ENCODE results near the gene INSIG1.

The INSIG1 gene

GRCh38 chr7:155297517-155298287 lies at the start of gene INSIG1:
Gene INSIG1 (plus strand): TSS chr7:155297878. CDS start chr7:155298286, 408 bp downstream.
- Histone ChIP-seq H3K4me1 (ENCODE audit: insufficient read depth, low read length) (peaks cover 12% of the 10 kb centered on the region), H3K27me3 (ENCODE audit: insufficient read depth, low read length) (no peaks in the 10 kb centered on the region), H3K9ac (ENCODE audit: low read depth, low read length) (peak within 1 kb of the TSS; percentile 85), H3K9me3 (ENCODE audit: insufficient read depth, low read depth, low read length) (no peaks in the 10 kb centered on the region), H3K27ac (ENCODE audit: low read length) (peak within 1 kb of the TSS; percentile 41), H3K36me3 (ENCODE audit: insufficient read depth, low read depth, low read length) (peaks cover 34% of the 10 kb centered on the region; the same call in 1 of the 2 replicates), H3K4me3 (ENCODE audit: low read length) (peak within 1 kb of the TSS; percentile 88)

GRCh38 chr7:155248366-155248756 lies 49.3 kb upstream of the INSIG1 start:
- Histone ChIP-seq H3K9me3 (ENCODE audit: insufficient read depth, low read depth, low read length) (peaks cover 15% of the 10 kb centered on the region; the same call in 1 of the 2 replicates), H3K27ac (ENCODE audit: low read length) (no peak overlapping the region), H3K36me3 (ENCODE audit: insufficient read depth, low read depth, low read length) (no peaks in the 10 kb centered on the region), H3K9ac (ENCODE audit: low read depth, low read length) (no peak overlapping the region), H3K27me3 (ENCODE audit: insufficient read depth, low read length) (no peaks in the 10 kb centered on the region), H3K4me3 (ENCODE audit: low read length) (no peak overlapping the region), H3K4me1 (ENCODE audit: insufficient read depth, low read length) (no peaks in the 10 kb centered on the region)

GRCh38 chr7:155251831-155252230 lies 45.8 kb upstream of the INSIG1 start:
- H3K27ac ChIP-seq (ENCODE audit: low read length) = no peak overlapping the region
- H3K9me3 ChIP-seq (ENCODE audit: insufficient read depth, low read depth, low read length) = no peaks in the 10 kb centered on the region
- no peak overlapping the region for H3K4me3 ChIP-seq (ENCODE audit: low read length)
- no peaks in the 10 kb centered on the region for H3K4me1 ChIP-seq (ENCODE audit: insufficient read depth, low read length)
- no peak overlapping the region for H3K9ac ChIP-seq (ENCODE audit: low read depth, low read length)
- H3K27me3 ChIP-seq (ENCODE audit: insufficient read depth, low read length) = no peaks in the 10 kb centered on the region
- H3K36me3 ChIP-seq (ENCODE audit: insufficient read depth, low read depth, low read length) = no peaks in the 10 kb centered on the region

- Histone ChIP-seq H3K9ac (ENCODE audit: low read depth, low read length) (no peak overlapping the region), H3K27ac (ENCODE audit: low read length) (no peak overlapping the region), H3K36me3 (ENCODE audit: insufficient read depth, low read depth, low read length) (no peaks in the 10 kb centered on the region), H3K4me3 (ENCODE audit: low read length) (no peak overlapping the region), H3K9me3 (ENCODE audit: insufficient read depth, low read depth, low read length) (no peaks in the 10 kb centered on the region), H3K27me3 (ENCODE audit: insufficient read depth, low read length) (no peaks in the 10 kb centered on the region), H3K4me1 (ENCODE audit: insufficient read depth, low read length) (no peaks in the 10 kb centered on the region)
Measured at GRCh38 chr7:155252444-155252887, 45.2 kb upstream of the INSIG1 start.

GRCh38 chr7:155252892-155253501 lies 44.7 kb upstream of the INSIG1 start:
- no peak overlapping the region for H3K27ac ChIP-seq (ENCODE audit: low read length)
- no peak overlapping the region for H3K9ac ChIP-seq (ENCODE audit: low read depth, low read length)
- no peaks in the 10 kb centered on the region for H3K4me1 ChIP-seq (ENCODE audit: insufficient read depth, low read length)
- no peak overlapping the region for H3K4me3 ChIP-seq (ENCODE audit: low read length)
- H3K36me3 ChIP-seq (ENCODE audit: insufficient read depth, low read depth, low read length) = no peaks in the 10 kb centered on the region
- H3K27me3 ChIP-seq (ENCODE audit: insufficient read depth, low read length) = no peaks in the 10 kb centered on the region
- no peaks in the 10 kb centered on the region for H3K9me3 ChIP-seq (ENCODE audit: insufficient read depth, low read depth, low read length)

- Histone ChIP-seq H3K9ac (ENCODE audit: low read depth, low read length) (no peak overlapping the region), H3K36me3 (ENCODE audit: insufficient read depth, low read depth, low read length) (no peaks in the 10 kb centered on the region), H3K4me3 (ENCODE audit: low read length) (no peak overlapping the region), H3K4me1 (ENCODE audit: insufficient read depth, low read length) (no peaks in the 10 kb centered on the region), H3K27me3 (ENCODE audit: insufficient read depth, low read length) (no peaks in the 10 kb centered on the region), H3K9me3 (ENCODE audit: insufficient read depth, low read depth, low read length) (no peaks in the 10 kb centered on the region), H3K27ac (ENCODE audit: low read length) (no peak overlapping the region)
Measured at GRCh38 chr7:155254018-155254417, 43.7 kb upstream of the INSIG1 start.

- Histone ChIP-seq H3K4me3 (ENCODE audit: low read length) (no peak overlapping the region), H3K9ac (ENCODE audit: low read depth, low read length) (no peak overlapping the region), H3K36me3 (ENCODE audit: insufficient read depth, low read depth, low read length) (no peaks in the 10 kb centered on the region), H3K9me3 (ENCODE audit: insufficient read depth, low read depth, low read length) (no peaks in the 10 kb centered on the region), H3K4me1 (ENCODE audit: insufficient read depth, low read length) (no peaks in the 10 kb centered on the region), H3K27me3 (ENCODE audit: insufficient read depth, low read length) (no peaks in the 10 kb centered on the region), H3K27ac (ENCODE audit: low read length) (no peak overlapping the region)
Measured at GRCh38 chr7:155255071-155255470, 42.6 kb upstream of the INSIG1 start.

- H3K4me1 ChIP-seq (ENCODE audit: insufficient read depth, low read length) = no peaks in the 10 kb centered on the region
- H3K9me3 ChIP-seq (ENCODE audit: insufficient read depth, low read depth, low read length) = no peaks in the 10 kb centered on the region
- H3K27me3 ChIP-seq (ENCODE audit: insufficient read depth, low read length) = no peaks in the 10 kb centered on the region
- no peak overlapping the region for H3K4me3 ChIP-seq (ENCODE audit: low read length)
- H3K9ac ChIP-seq (ENCODE audit: low read depth, low read length) = no peak overlapping the region
- no peaks in the 10 kb centered on the region for H3K36me3 ChIP-seq (ENCODE audit: insufficient read depth, low read depth, low read length)
- H3K27ac ChIP-seq (ENCODE audit: low read length) = no peak overlapping the region
Measured at GRCh38 chr7:155255621-155256020, 42.1 kb upstream of the INSIG1 start.

GRCh38 chr7:155256081-155256760 lies 41.5 kb upstream of the INSIG1 start:
- Histone ChIP-seq H3K36me3 (ENCODE audit: insufficient read depth, low read depth, low read length) (no peaks in the 10 kb centered on the region), H3K27me3 (ENCODE audit: insufficient read depth, low read length) (no peaks in the 10 kb centered on the region), H3K4me1 (ENCODE audit: insufficient read depth, low read length) (no peaks in the 10 kb centered on the region), H3K9ac (ENCODE audit: low read depth, low read length) (no peak overlapping the region), H3K4me3 (ENCODE audit: low read length) (no peak overlapping the region), H3K27ac (ENCODE audit: low read length) (no peak overlapping the region), H3K9me3 (ENCODE audit: insufficient read depth, low read depth, low read length) (no peaks in the 10 kb centered on the region)

- Histone ChIP-seq H3K9ac (ENCODE audit: low read depth, low read length) (no peak overlapping the region), H3K36me3 (ENCODE audit: insufficient read depth, low read depth, low read length) (no peaks in the 10 kb centered on the region), H3K27me3 (ENCODE audit: insufficient read depth, low read length) (no peaks in the 10 kb centered on the region), H3K4me1 (ENCODE audit: insufficient read depth, low read length) (no peaks in the 10 kb centered on the region), H3K9me3 (ENCODE audit: insufficient read depth, low read depth, low read length) (no peaks in the 10 kb centered on the region), H3K27ac (ENCODE audit: low read length) (no peak overlapping the region), H3K4me3 (ENCODE audit: low read length) (no peak overlapping the region)
Measured at GRCh38 chr7:155256761-155257481, 40.8 kb upstream of the INSIG1 start.

GRCh38 chr7:155257482-155258225 lies 40.0 kb upstream of the INSIG1 start:
- Histone ChIP-seq H3K9me3 (ENCODE audit: insufficient read depth, low read depth, low read length) (no peaks in the 10 kb centered on the region), H3K9ac (ENCODE audit: low read depth, low read length) (no peak overlapping the region), H3K4me1 (ENCODE audit: insufficient read depth, low read length) (no peaks in the 10 kb centered on the region), H3K27me3 (ENCODE audit: insufficient read depth, low read length) (no peaks in the 10 kb centered on the region), H3K27ac (ENCODE audit: low read length) (no peak overlapping the region), H3K4me3 (ENCODE audit: low read length) (no peak overlapping the region), H3K36me3 (ENCODE audit: insufficient read depth, low read depth, low read length) (no peaks in the 10 kb centered on the region)

Measured in iPS-20b (cell line).